Liver (tissue), 9 donors: Measurements from ENCODE around the gene LENG9. TPM values are rescaled to one million over a fixed set of nuclear protein-coding genes. Genes with fewer than 3 reads are reported as not detected.

Experiments
- DNase-seq: peaks from one replicate; pipeline ENCODE4 v3.0.0-alpha.2; 2017; ENCODE audit warnings: low spot score
- H3K27ac ChIP-seq, 2 donors: one replicate each; pipeline ENCODE4 v1.7.0; 2013; ENCODE audit warnings: inconsistent platforms in 2 of 2, low read length in 2 of 2, control low read depth in 1 of 2, low read depth in 1 of 2, mild to moderate bottlenecking in 1 of 2
- H3K27me3 ChIP-seq, 4 donors: one replicate each; pipeline versions ENCODE4 v1.6.1 to v1.7.0; 2013; ENCODE audit warnings: low read length in 3 of 4, inconsistent platforms in 1 of 4, mild to moderate bottlenecking in 1 of 4, moderate library complexity in 1 of 4; ENCODE audit not compliant: control insufficient read depth in 4 of 4, insufficient read depth in 4 of 4
- H3K36me3 ChIP-seq, 4 donors: one replicate each; pipeline versions ENCODE4 v1.6.1 to v1.7.0; 2013; ENCODE audit warnings: low read length in 3 of 4, mild to moderate bottlenecking in 3 of 4, low read depth in 1 of 4, moderate library complexity in 1 of 4; ENCODE audit not compliant: control insufficient read depth in 4 of 4, insufficient read depth in 3 of 4
- H3K4me1 ChIP-seq, 4 donors: one replicate each; pipeline versions ENCODE4 v1.6.1 to v1.7.0; 2013; ENCODE audit warnings: low read length in 3 of 4, mild to moderate bottlenecking in 3 of 4, moderate library complexity in 1 of 4; ENCODE audit not compliant: control insufficient read depth in 4 of 4, insufficient read depth in 4 of 4
- H3K4me3 ChIP-seq, 3 donors: one replicate each; pipeline versions ENCODE4 v1.6.1 to v1.7.0; 2013; ENCODE audit warnings: low read length in 3 of 3, control low read depth in 1 of 3, low read depth in 1 of 3, mild to moderate bottlenecking in 1 of 3
- H3K9ac ChIP-seq, 2 donors: one replicate each; pipeline ENCODE4 v1.7.0; 2013; ENCODE audit warnings: low read length in 2 of 2, mild to moderate bottlenecking in 2 of 2, moderate library complexity in 2 of 2, control low read depth in 1 of 2, low read depth in 1 of 2
- H3K9me3 ChIP-seq, 4 donors: one replicate each; pipeline versions ENCODE4 v1.6.1 to v1.7.0; 2013; ENCODE audit warnings: low read length in 3 of 4; ENCODE audit not compliant: control insufficient read depth in 4 of 4
- EGR1 ChIP-seq, 2 donors: IDR thresholded peaks; 2 replicates each; pipeline ENCODE4 v1.6.1; 2016 to 2018; ENCODE audit warnings: antibody characterized with exemption in 2 of 2, low read depth in 2 of 2
- FOXA1 ChIP-seq: IDR thresholded peaks from 2 replicates; pipeline ENCODE4 v1.6.1; 2016; ENCODE audit warnings: antibody characterized with exemption
- FOXA2 ChIP-seq: IDR thresholded peaks from 2 replicates; pipeline ENCODE4 v1.6.1; 2016; ENCODE audit warnings: antibody characterized with exemption
- GABPA ChIP-seq, 2 donors: IDR thresholded peaks in 1 of 2; conservative IDR thresholded peaks in 1 of 2; 2 replicates each; pipeline ENCODE4 v1.6.1; 2016; ENCODE audit warnings: antibody characterized with exemption in 2 of 2, mild to moderate bottlenecking in 1 of 2, moderate library complexity in 1 of 2
- HNF4A ChIP-seq, 2 donors: conservative IDR thresholded peaks; 2 replicates each; pipeline ENCODE4 v1.6.1; 2016; ENCODE audit warnings: antibody characterized with exemption in 2 of 2, mild to moderate bottlenecking in 2 of 2
- HNF4G ChIP-seq: IDR thresholded peaks from 2 replicates; pipeline ENCODE4 v1.6.1; 2016; ENCODE audit warnings: antibody characterized with exemption
- JUND ChIP-seq, 2 donors: IDR thresholded peaks; 2 replicates each; pipeline ENCODE4 v1.6.1; 2016; ENCODE audit warnings: antibody characterized with exemption in 2 of 2
- NR2F2 ChIP-seq: IDR thresholded peaks from 2 replicates; pipeline ENCODE4 v1.6.1; 2016; ENCODE audit warnings: antibody characterized with exemption
- RAD21 ChIP-seq, 2 donors: IDR thresholded peaks; 2 replicates each; pipeline ENCODE4 v1.6.1; 2016; ENCODE audit warnings: antibody characterized with exemption in 2 of 2, mild to moderate bottlenecking in 2 of 2
- REST ChIP-seq: IDR thresholded peaks from 2 replicates; pipeline ENCODE4 v1.6.1; 2016; ENCODE audit warnings: antibody characterized with exemption, mild to moderate bottlenecking
- RXRA ChIP-seq, 2 donors: IDR thresholded peaks; 2 replicates each; pipeline ENCODE4 v1.6.1; 2017 to 2018; ENCODE audit warnings: antibody characterized with exemption in 2 of 2, mild to moderate bottlenecking in 1 of 2
- SP1 ChIP-seq: IDR thresholded peaks from 2 replicates; pipeline ENCODE4 v1.6.1; 2018; ENCODE audit warnings: antibody characterized with exemption, mild to moderate bottlenecking
- TAF1 ChIP-seq: conservative IDR thresholded peaks from 2 replicates; pipeline ENCODE4 v1.6.1; 2016; ENCODE audit warnings: antibody characterized with exemption, mild to moderate bottlenecking
- YY1 ChIP-seq: IDR thresholded peaks from 2 replicates; pipeline ENCODE4 v1.6.1; 2016; ENCODE audit warnings: antibody characterized with exemption, mild to moderate bottlenecking
- ZBTB33 ChIP-seq: IDR thresholded peaks from 2 replicates; pipeline ENCODE4 v1.6.1; 2016; ENCODE audit warnings: antibody characterized with exemption
- WGBS: extraction: QIAGEN DNeasy Blood & Tissue Kit; methylation state at CpG from one replicate; pipeline ENCODE4 v1.1.7; 2013; 5-methylcytosine and 5-hydroxymethylcytosine counted together
- polyA plus RNA-seq, 2 donors: library from polyadenylated mRNA; stranded (reverse) in 1 of 2; unstranded in 1 of 2; fragments of 200-250 nt in 1 of 2; fragments of >200 nt in 1 of 2; fragmentation: Nextera tagmentation in 1 of 2; extraction: Ambion mirVana in 1 of 2; gene quantifications; one replicate each; pipeline versions ENCODE4 v1.2.1 to v1.2.3, GENCODE V29; 2013 to 2015
- total RNA-seq, 2 donors: library from RNA; depleted of rRNA; stranded (reverse); fragments of >200 nt; gene quantifications; one replicate each; pipeline ENCODE4 v1.2.3, GENCODE V29; 2014
- TF ChIP-seq, protein P1 (sequence below): IDR thresholded peaks from 2 replicates; pipeline ENCODE4 v1.6.1; 2016; ENCODE audit warnings: antibody characterized with exemption
- TF ChIP-seq, protein P2 (sequence below): fragments of 150-350 bp; IDR thresholded peaks from 2 replicates; pipeline ENCODE4 v1.5.1; 2017; ENCODE audit warnings: improper control_type of control experiment, low read depth, low read length; ENCODE audit not compliant: missing input control
- donor health status: healthy.
- donor health status: healthy.
- donor health status: healthy.
- donor health status: healthy.
- donor health status: healthy.

The LENG9 gene
- total and polyA plus RNA-seq, 4 donors, result 0.19 to 6.9 (median 2.0) TPM

DNA sequence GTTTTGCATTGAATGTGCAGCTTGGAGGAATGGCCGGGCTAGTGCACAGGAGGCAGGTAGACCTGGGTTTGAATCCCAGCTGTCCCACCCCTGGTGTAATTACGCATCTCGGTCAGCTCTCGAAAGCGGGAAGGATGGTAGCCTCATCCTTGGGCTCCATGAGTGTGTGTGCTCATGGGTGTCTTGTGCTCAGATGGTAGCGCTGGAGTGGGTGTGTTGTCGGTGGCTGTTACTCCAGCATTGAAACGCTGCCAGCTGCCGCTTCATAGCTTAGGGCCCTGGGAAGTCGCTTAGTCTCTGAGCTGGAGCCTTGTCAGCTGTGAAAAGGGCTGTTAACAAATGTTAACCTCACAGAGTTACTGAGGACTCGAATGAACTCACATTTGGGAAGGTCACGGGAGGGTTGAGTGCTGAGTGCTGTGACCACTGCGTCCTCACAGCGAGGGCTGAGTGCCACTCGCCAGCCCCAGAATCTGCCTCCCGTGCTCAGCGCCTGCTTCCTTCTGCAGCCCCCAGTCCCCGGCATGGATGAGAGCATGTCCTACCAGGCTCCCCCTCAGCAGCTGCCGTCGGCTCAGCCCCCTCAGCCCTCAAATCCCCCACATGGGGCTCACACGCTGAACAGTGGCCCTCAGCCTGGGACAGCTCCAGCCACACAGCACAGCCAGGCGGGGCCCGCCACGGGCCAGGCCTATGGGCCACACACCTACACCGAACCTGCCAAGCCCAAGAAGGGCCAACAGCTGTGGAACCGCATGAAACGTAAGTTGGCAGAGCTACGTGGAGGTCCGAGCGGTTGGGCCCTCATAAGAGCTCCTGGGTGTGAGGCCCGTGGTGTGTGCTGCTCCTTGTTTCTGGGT is 9.4 kb downstream of the LENG9 start:
- H3K36me3 ChIP-seq, result peaks cover 47 to 74% (median 64%) of the 10 kb centered on the region in 4 donors
- H3K27me3 ChIP-seq, result no peaks in the 10 kb centered on the region
- no peak for DNase-seq
- TF ChIP-seq RAD21 (IDR thresholded peaks at IDR 0.05), result no peak
- WGBS, result 97% methylated on average over 31 of the region's 31 CpGs
- H3K4me3 ChIP-seq, result no peak overlapping the region
- no peaks in the 10 kb centered on the region for H3K9me3 ChIP-seq
- no peak overlapping the region for H3K9ac ChIP-seq
- peaks cover 3 to 20% (median 18%) of the 10 kb centered on the region in 4 donors for H3K4me1 ChIP-seq
- H3K27ac ChIP-seq, result no peak overlapping the region

- Histone ChIP-seq H3K9ac (no peak overlapping the region), H3K4me3 (no peak overlapping the region), H3K27me3 (no peaks in the 10 kb centered on the region), H3K27ac (no peak overlapping the region), H3K9me3 (no peaks in the 10 kb centered on the region), H3K4me1 (peaks cover 3 to 21% (median 18%) of the 10 kb centered on the region in 4 donors), H3K36me3 (peaks cover 34 to 58% (median 51%) of the 10 kb centered on the region in 4 donors)
- WGBS, result 90% methylated on average over 11 of the region's 11 CpGs
- no peak for DNase-seq
- TF ChIP-seq YY1 (no peak), EGR1 (IDR thresholded peaks at IDR 0.05; ENCODE audit: low read depth in 2 of 2) (no peak), ZBTB33 (no peak), SP1 (no peak), HNF4A (conservative IDR thresholded peaks at IDR 0.05) (no peak), FOXA1 (no peak), TAF1 (no peak)
Measured at GRCh38 chr19:54452626-54453025, 11.0 kb downstream of the LENG9 start.

GRCh38 chr19:54451997-54452396 is 11.6 kb downstream of the LENG9 start:
- no peak overlapping the region for H3K27ac ChIP-seq
- H3K9ac ChIP-seq, result no peak overlapping the region
- peaks cover 3 to 25% (median 23%) of the 10 kb centered on the region in 4 donors for H3K4me1 ChIP-seq
- H3K36me3 ChIP-seq, result peaks cover 30 to 54% (median 47%) of the 10 kb centered on the region in 4 donors
- WGBS, result 94% methylated on average over 11 of the region's 11 CpGs
- H3K9me3 ChIP-seq, result no peaks in the 10 kb centered on the region
- no peaks in the 10 kb centered on the region for H3K27me3 ChIP-seq
- no peak overlapping the region for H3K4me3 ChIP-seq
- no peak for DNase-seq
- TF ChIP-seq REST (no peak), FOXA1 (no peak), RAD21 (IDR thresholded peaks at IDR 0.05) (no peak), TAF1 (no peak), FOXA2 (no peak), ZBTB33 (no peak), HNF4A (conservative IDR thresholded peaks at IDR 0.05) (no peak), NR2F2 (no peak), YY1 (no peak), EGR1 (IDR thresholded peaks at IDR 0.05; ENCODE audit: low read depth in 2 of 2) (no peak), HNF4G (no peak), GABPA (IDR thresholded peaks at IDR 0.05 in 1 of 2, conservative IDR thresholded peaks at IDR 0.05 in 1 of 2) (no peak), RXRA (IDR thresholded peaks at IDR 0.05) (no peak), SP1 (no peak), JUND (IDR thresholded peaks at IDR 0.05) (no peak)
- TF ChIP-seq, protein P1, sequence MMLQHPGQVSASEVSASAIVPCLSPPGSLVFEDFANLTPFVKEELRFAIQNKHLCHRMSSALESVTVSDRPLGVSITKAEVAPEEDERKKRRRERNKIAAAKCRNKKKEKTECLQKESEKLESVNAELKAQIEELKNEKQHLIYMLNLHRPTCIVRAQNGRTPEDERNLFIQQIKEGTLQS, result no peak
- TF ChIP-seq, protein P2, sequence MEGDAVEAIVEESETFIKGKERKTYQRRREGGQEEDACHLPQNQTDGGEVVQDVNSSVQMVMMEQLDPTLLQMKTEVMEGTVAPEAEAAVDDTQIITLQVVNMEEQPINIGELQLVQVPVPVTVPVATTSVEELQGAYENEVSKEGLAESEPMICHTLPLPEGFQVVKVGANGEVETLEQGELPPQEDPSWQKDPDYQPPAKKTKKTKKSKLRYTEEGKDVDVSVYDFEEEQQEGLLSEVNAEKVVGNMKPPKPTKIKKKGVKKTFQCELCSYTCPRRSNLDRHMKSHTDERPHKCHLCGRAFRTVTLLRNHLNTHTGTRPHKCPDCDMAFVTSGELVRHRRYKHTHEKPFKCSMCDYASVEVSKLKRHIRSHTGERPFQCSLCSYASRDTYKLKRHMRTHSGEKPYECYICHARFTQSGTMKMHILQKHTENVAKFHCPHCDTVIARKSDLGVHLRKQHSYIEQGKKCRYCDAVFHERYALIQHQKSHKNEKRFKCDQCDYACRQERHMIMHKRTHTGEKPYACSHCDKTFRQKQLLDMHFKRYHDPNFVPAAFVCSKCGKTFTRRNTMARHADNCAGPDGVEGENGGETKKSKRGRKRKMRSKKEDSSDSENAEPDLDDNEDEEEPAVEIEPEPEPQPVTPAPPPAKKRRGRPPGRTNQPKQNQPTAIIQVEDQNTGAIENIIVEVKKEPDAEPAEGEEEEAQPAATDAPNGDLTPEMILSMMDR, result no peak
